ENCODE measurements around the gene TAPBPL. TPM values are rescaled to one million over a fixed set of nuclear protein-coding genes. Genes with fewer than 3 reads are reported as not detected.

The TAPBPL gene
- total and polyA plus RNA-seq, 2 of the 13 experiments (the other 11 are each of a cell fraction or from before 2014, with no cell fraction given): 10.0 to 14.5 TPM

GRCh38 chr12:6470375-6471163 lies 18.7 kb downstream of the TAPBPL start, which contains the start of gene VAMP1 (continued):
- no peak for TF ChIP-seq MNT (IDR thresholded peaks at IDR 0.05)
- no peak for TF ChIP-seq ARNTL (CRISPR knock-in tag; IDR thresholded peaks at IDR 0.05)
- no peak; the same call in 1 of the 2 replicates for TF ChIP-seq EED (CRISPR knock-in tag; IDR thresholded peaks at IDR 0.05)
- TF ChIP-seq ZNF543 (CRISPR knock-in tag; IDR thresholded peaks at IDR 0.05): peak; percentile 90; the same call in 1 of the 2 replicates
- peak; percentile 82 for TF ChIP-seq ZNF749 (CRISPR knock-in tag; IDR thresholded peaks at IDR 0.05; ENCODE audit: borderline replicate concordance)
- TF ChIP-seq ZNF30 (CRISPR knock-in tag; IDR thresholded peaks at IDR 0.05): no peak
- no peak for TF ChIP-seq PPARG (CRISPR knock-in tag; conservative IDR thresholded peaks at IDR 0.05)
- no peak for TF ChIP-seq MLXIP (CRISPR knock-in tag; IDR thresholded peaks at IDR 0.05; ENCODE audit: borderline replicate concordance)
- peak; percentile 59; the same call in 1 of the 2 replicates for TF ChIP-seq KAT7 (CRISPR knock-in tag; IDR thresholded peaks at IDR 0.05; ENCODE audit: borderline replicate concordance)
- no peak for TF ChIP-seq ZNF17 (CRISPR knock-in tag; IDR thresholded peaks at IDR 0.05)
- TF ChIP-seq POLR2AphosphoS5 (IDR thresholded peaks at IDR 0.05; ENCODE audit: low read depth, low read length): peak; percentile 98
- TF ChIP-seq RXRA (CRISPR knock-in tag; IDR thresholded peaks at IDR 0.05): no peak
- no peak for TF ChIP-seq LCORL (IDR thresholded peaks at IDR 0.05)
- TF ChIP-seq LCORL (CRISPR knock-in tag; IDR thresholded peaks at IDR 0.05): peak; percentile 73
- TF ChIP-seq ETV5 (CRISPR knock-in tag; IDR thresholded peaks at IDR 0.05; ENCODE audit: borderline replicate concordance): peak; percentile 70
- 0 out of 2 replicates have a peak, but pooled peaks have one; percentile 76 for TF ChIP-seq ZBTB8A (CRISPR knock-in tag; IDR thresholded peaks at IDR 0.05; ENCODE audit: borderline replicate concordance, low read depth)
- no peak for TF ChIP-seq GMEB2 (CRISPR knock-in tag; IDR thresholded peaks at IDR 0.05; ENCODE audit: low read depth)
- TF ChIP-seq ZSCAN29 (CRISPR knock-in tag; conservative IDR thresholded peaks at IDR 0.05): peak; percentile 36; the same call in 1 of the 2 replicates
- TF ChIP-seq ZNF275 (CRISPR knock-in tag; IDR thresholded peaks at IDR 0.05; ENCODE audit: borderline replicate concordance): peak; percentile 95
- TF ChIP-seq CSRNP1 (CRISPR knock-in tag; IDR thresholded peaks at IDR 0.05): peak; percentile 90; the same call in 1 of the 2 replicates
- TF ChIP-seq ZSCAN22 (CRISPR knock-in tag; IDR thresholded peaks at IDR 0.05): no peak

Data from HepG2 (cell line).